ENCODE results near the gene PRKD1. TPM values are rescaled to one million over a fixed set of nuclear protein-coding genes. Genes with fewer than 3 reads are reported as not detected.

The PRKD1 gene
- total RNA-seq, 2 experiments from 2014 or later, result not detected

GRCh38 chr14:29643433-29644211 lies 284.0 kb downstream of the PRKD1 start:
- Histone ChIP-seq H3K4me1 (ENCODE audit: insufficient read depth, low read length) (no peaks in the 10 kb centered on the region), H3K27ac (ENCODE audit: low read depth in 1 of 2, low read length in 2 of 2) (no peak overlapping the region), H3K27me3 (ENCODE audit: control insufficient read depth in 1 of 2, insufficient read depth in 2 of 2, low read length in 2 of 2) (no peaks in the 10 kb centered on the region), H3K9me3 (ENCODE audit: control insufficient read depth in 1 of 2, insufficient read depth in 1 of 2, low read length in 2 of 2) (peaks cover 3 to 12% of the 10 kb centered on the region in 2 experiments), H3K4me3 (ENCODE audit: low read length) (no peak overlapping the region), H3K36me3 (ENCODE audit: insufficient read depth, low read length) (no peaks in the 10 kb centered on the region)
- ATAC-seq (ENCODE audit: poor library complexity) (no peak), DNase-seq (no peak)
- CTCF ChIA-PET, result no interaction called here
- H3K4me1 Mint-ChIP-seq (ENCODE audit: low read depth), result no peaks in the 10 kb centered on the region
- H3K9me3 Mint-ChIP-seq, result peaks cover 22% of the 10 kb centered on the region
- H3K27me3 Mint-ChIP-seq, result no peaks in the 10 kb centered on the region
- no peak overlapping the region for H3K4me3 Mint-ChIP-seq
- POLR2A ChIA-PET, result no interaction called here
- no peak overlapping the region for H3K27ac Mint-ChIP-seq
- intact Hi-C loops (cut with DNase I, micrococcal nuclease), result no loop called here
- H3K36me3 Mint-ChIP-seq (ENCODE audit: low read depth), result no peaks in the 10 kb centered on the region
- no peak for TF ChIP-seq CTCF (IDR thresholded peaks at IDR 0.05)

- POLR2A ChIA-PET, result no interaction called here
- no peak for TF ChIP-seq CTCF (IDR thresholded peaks at IDR 0.05)
- Histone ChIP-seq H3K27me3 (ENCODE audit: control insufficient read depth in 1 of 2, insufficient read depth in 2 of 2, low read length in 2 of 2) (no peaks in the 10 kb centered on the region), H3K4me3 (ENCODE audit: low read length) (no peak overlapping the region), H3K9me3 (ENCODE audit: control insufficient read depth in 1 of 2, insufficient read depth in 1 of 2, low read length in 2 of 2) (peaks cover 0 to 5% of the 10 kb centered on the region in 2 experiments), H3K36me3 (ENCODE audit: insufficient read depth, low read length) (no peaks in the 10 kb centered on the region), H3K4me1 (ENCODE audit: insufficient read depth, low read length) (no peaks in the 10 kb centered on the region), H3K27ac (ENCODE audit: low read depth in 1 of 2, low read length in 2 of 2) (no peak overlapping the region)
- no peaks in the 10 kb centered on the region for H3K27me3 Mint-ChIP-seq
- intact Hi-C loops (cut with DNase I, micrococcal nuclease), result no loop called here
- H3K36me3 Mint-ChIP-seq (ENCODE audit: low read depth), result no peaks in the 10 kb centered on the region
- no peak overlapping the region for H3K4me3 Mint-ChIP-seq
- no peak overlapping the region for H3K27ac Mint-ChIP-seq
- ATAC-seq (ENCODE audit: poor library complexity), result no peak
- H3K9me3 Mint-ChIP-seq, result peaks cover 20% of the 10 kb centered on the region
- no peaks in the 10 kb centered on the region for H3K4me1 Mint-ChIP-seq (ENCODE audit: low read depth)
- no peak for DNase-seq
- CTCF ChIA-PET, result interaction anchor here (1.4 kb wide), 1 partner anchor 12 kb away, joined by 4 read pairs; no protein-coding TSS in a partner anchor
Measured at GRCh38 chr14:29637411-29637810, 290.2 kb downstream of the PRKD1 start.

GRCh38 chr14:29636870-29637269 lies 290.8 kb downstream of the PRKD1 start:
- Mint-ChIP-seq H3K27ac (no peak overlapping the region), H3K4me3 (no peak overlapping the region), H3K9me3 (peaks cover 20% of the 10 kb centered on the region), H3K36me3 (ENCODE audit: low read depth) (no peaks in the 10 kb centered on the region), H3K4me1 (ENCODE audit: low read depth) (no peaks in the 10 kb centered on the region), H3K27me3 (no peaks in the 10 kb centered on the region)
- ChIA-PET CTCF (no interaction called here), POLR2A (no interaction called here)
- ATAC-seq (ENCODE audit: poor library complexity) (no peak), DNase-seq (no peak)
- no peaks in the 10 kb centered on the region for H3K4me1 ChIP-seq (ENCODE audit: insufficient read depth, low read length)
- no peaks in the 10 kb centered on the region for H3K27me3 ChIP-seq (ENCODE audit: control insufficient read depth in 1 of 2, insufficient read depth in 2 of 2, low read length in 2 of 2)
- no peak overlapping the region for H3K27ac ChIP-seq (ENCODE audit: low read depth in 1 of 2, low read length in 2 of 2)
- H3K36me3 ChIP-seq (ENCODE audit: insufficient read depth, low read length), result no peaks in the 10 kb centered on the region
- intact Hi-C loops (cut with DNase I, micrococcal nuclease), result no loop called here
- TF ChIP-seq CTCF (IDR thresholded peaks at IDR 0.05), result no peak
- H3K4me3 ChIP-seq (ENCODE audit: low read length), result no peak overlapping the region
- H3K9me3 ChIP-seq (ENCODE audit: control insufficient read depth in 1 of 2, insufficient read depth in 1 of 2, low read length in 2 of 2), result peaks cover 0 to 5% of the 10 kb centered on the region in 2 experiments
